Measurements from ENCODE around the gene SKI. TPM values are rescaled to one million over a fixed set of nuclear protein-coding genes. Genes with fewer than 3 reads are reported as not detected.

The SKI gene
- total RNA-seq, 1 experiment from 2014 or later: 38.2 TPM

GRCh38 chr1:2275796-2276536 is 47.8 kb downstream of the SKI start:
- intact Hi-C loops (cut with micrococcal nuclease; ENCODE audit: unreplicated experiment): no loop called here
- CTCF ChIA-PET: interaction anchor here (0.6 kb wide), 1 partner anchor 48 kb away, joined by 4 read pairs; no protein-coding TSS in a partner anchor
- Histone ChIP-seq H3K4me3 (ENCODE audit: low read depth, low read length) (no peak overlapping the region), H3K36me3 (ENCODE audit: control insufficient read depth, insufficient read depth, low read length) (peaks cover 2% of the 10 kb centered on the region; the same call in 1 of the 2 replicates), H3K27me3 (replicated peaks; ENCODE audit: control insufficient read depth, insufficient read depth, low read length) (no peaks in the 10 kb centered on the region), H3K9me3 (no peaks in the 10 kb centered on the region), H3K4me1 (peaks cover 20% of the 10 kb centered on the region)
- no peaks in the 10 kb centered on the region for H3K9me3 Mint-ChIP-seq (ENCODE audit: unreplicated experiment)
- H3K4me1 Mint-ChIP-seq (ENCODE audit: low read depth, unreplicated experiment): no peaks in the 10 kb centered on the region
- H3K27ac Mint-ChIP-seq (ENCODE audit: unreplicated experiment): peak overlapping the region; percentile 35
- DNase-seq: peak in 1 of 2 experiments; percentile 22
- BruUV-seq (replicated peaks): no TSS peak
- POLR2A ChIA-PET: interaction anchor here (1.2 kb wide), 1 partner anchor 81 kb away, joined by 3 read pairs; the partner anchor contains the start of gene FAAP20
- no peak overlapping the region for H3K4me3 Mint-ChIP-seq (ENCODE audit: unreplicated experiment)
- no peaks in the 10 kb centered on the region for H3K27me3 Mint-ChIP-seq (ENCODE audit: insufficient read depth, unreplicated experiment)
- no peak for TF ChIP-seq CTCF (IDR thresholded peaks at IDR 0.05; ENCODE audit: insufficient read depth in 1 of 2, low read depth in 1 of 2, low read length in 1 of 2, severe bottlenecking in 1 of 2, unreplicated experiment in 1 of 2)
- H3K36me3 Mint-ChIP-seq (ENCODE audit: insufficient read depth, unreplicated experiment): peaks cover 24% of the 10 kb centered on the region

- H3K4me1 Mint-ChIP-seq (ENCODE audit: low read depth, unreplicated experiment): no peaks in the 10 kb centered on the region
- peaks cover 12% of the 10 kb centered on the region for H3K4me1 ChIP-seq
- TF ChIP-seq CTCF (IDR thresholded peaks at IDR 0.05; ENCODE audit: insufficient read depth in 1 of 2, low read depth in 1 of 2, low read length in 1 of 2, severe bottlenecking in 1 of 2, unreplicated experiment in 1 of 2): no peak
Observed at GRCh38 chr1:2276803-2277580, 48.9 kb downstream of the SKI start.

GRCh38 chr1:2277741-2278488 is 49.8 kb downstream of the SKI start:
- no peaks in the 10 kb centered on the region for H3K27me3 ChIP-seq (replicated peaks; ENCODE audit: control insufficient read depth, insufficient read depth, low read length)
- POLR2A ChIA-PET: no interaction called here
- Mint-ChIP-seq H3K27me3 (ENCODE audit: insufficient read depth, unreplicated experiment) (no peaks in the 10 kb centered on the region), H3K27ac (ENCODE audit: unreplicated experiment) (no peak overlapping the region), H3K9me3 (ENCODE audit: unreplicated experiment) (no peaks in the 10 kb centered on the region), H3K4me1 (ENCODE audit: low read depth, unreplicated experiment) (no peaks in the 10 kb centered on the region), H3K36me3 (ENCODE audit: insufficient read depth, unreplicated experiment) (peaks cover 24% of the 10 kb centered on the region), H3K4me3 (ENCODE audit: unreplicated experiment) (no peak overlapping the region)
- CTCF ChIA-PET: no interaction called here
- TF ChIP-seq CTCF (IDR thresholded peaks at IDR 0.05; ENCODE audit: insufficient read depth in 1 of 2, low read depth in 1 of 2, low read length in 1 of 2, severe bottlenecking in 1 of 2, unreplicated experiment in 1 of 2): no peak
- peaks cover 8% of the 10 kb centered on the region; the same call in 1 of the 2 replicates for H3K4me1 ChIP-seq
- peaks cover 2% of the 10 kb centered on the region; the same call in 1 of the 2 replicates for H3K36me3 ChIP-seq (ENCODE audit: control insufficient read depth, insufficient read depth, low read length)
- intact Hi-C loops (cut with micrococcal nuclease; ENCODE audit: unreplicated experiment): no loop called here
- DNase-seq: no peak
- no peak overlapping the region for H3K4me3 ChIP-seq (ENCODE audit: low read depth, low read length)
- BruUV-seq (replicated peaks): no TSS peak
- no peaks in the 10 kb centered on the region for H3K9me3 ChIP-seq

More at GRCh38 chr1:2276803-2277580, 48.9 kb downstream of the SKI start:
- DNase-seq: no peak
- no TSS peak for BruUV-seq (replicated peaks)
- CTCF ChIA-PET: no interaction called here
- Mint-ChIP-seq H3K36me3 (ENCODE audit: insufficient read depth, unreplicated experiment) (peaks cover 24% of the 10 kb centered on the region), H3K27me3 (ENCODE audit: insufficient read depth, unreplicated experiment) (no peaks in the 10 kb centered on the region), H3K9me3 (ENCODE audit: unreplicated experiment) (no peaks in the 10 kb centered on the region), H3K4me3 (ENCODE audit: unreplicated experiment) (no peak overlapping the region), H3K27ac (ENCODE audit: unreplicated experiment) (peak overlapping the region; percentile 35)
- no peak overlapping the region for H3K4me3 ChIP-seq (ENCODE audit: low read depth, low read length)
- H3K9me3 ChIP-seq: no peaks in the 10 kb centered on the region
- H3K27me3 ChIP-seq (replicated peaks; ENCODE audit: control insufficient read depth, insufficient read depth, low read length): no peaks in the 10 kb centered on the region
- POLR2A ChIA-PET: no interaction called here
- H3K36me3 ChIP-seq (ENCODE audit: control insufficient read depth, insufficient read depth, low read length): peaks cover 2% of the 10 kb centered on the region; the same call in 1 of the 2 replicates
- intact Hi-C loops (cut with micrococcal nuclease; ENCODE audit: unreplicated experiment): no loop called here
